Measurements from ENCODE around the gene LDLRAD4.

LDLRAD4 gene

GRCh38 chr18:13480571-13481255 is 262.2 kb downstream of the LDLRAD4 start:
- H3K4me2 ChIP-seq (ENCODE audit: low read depth, low read length, poor library complexity, severe bottlenecking), result no peak overlapping the region
- no peak overlapping the region for H3K27ac ChIP-seq (ENCODE audit: low read depth, low read length)
- H3K9me2 ChIP-seq (replicated peaks; ENCODE audit: insufficient read depth, low read length), result no peaks in the 10 kb centered on the region
- no peaks in the 10 kb centered on the region for H3K9me3 ChIP-seq (ENCODE audit: insufficient read depth, low read length)
- no peak overlapping the region for H2AFZ ChIP-seq (ENCODE audit: low read depth, low read length, severe bottlenecking)
- no peaks in the 10 kb centered on the region for H3K36me3 ChIP-seq (ENCODE audit: low read length)
- H3K9ac ChIP-seq (ENCODE audit: low read length), result no peak overlapping the region
- no peaks in the 10 kb centered on the region for H4K20me1 ChIP-seq (ENCODE audit: low read depth, low read length)
- H3K79me2 ChIP-seq (ENCODE audit: insufficient read depth, low read length), result no peaks in the 10 kb centered on the region
- TF ChIP-seq EZH2phosphoT487 (conservative IDR thresholded peaks at IDR 0.05; ENCODE audit: low read length), result no peak
- TF ChIP-seq CTCF (IDR thresholded peaks at IDR 0.05; ENCODE audit: insufficient read depth, low read length, poor library complexity, severe bottlenecking), result no peak
- H3K27me3 ChIP-seq (ENCODE audit: low read length), result no peaks in the 10 kb centered on the region
- no peak overlapping the region for H3K4me3 ChIP-seq (ENCODE audit: insufficient read depth, low read length, poor library complexity, severe bottlenecking)
- no peaks in the 10 kb centered on the region for H3F3A ChIP-seq (ENCODE audit: insufficient read depth)

GRCh38 chr18:13481331-13481730 is 262.8 kb downstream of the LDLRAD4 start:
- Histone ChIP-seq H3K4me3 (ENCODE audit: insufficient read depth, low read length, poor library complexity, severe bottlenecking) (no peak overlapping the region), H3K27ac (ENCODE audit: low read depth, low read length) (no peak overlapping the region), H3K36me3 (ENCODE audit: low read length) (no peaks in the 10 kb centered on the region), H3K4me2 (ENCODE audit: low read depth, low read length, poor library complexity, severe bottlenecking) (no peak overlapping the region), H4K20me1 (ENCODE audit: low read depth, low read length) (no peaks in the 10 kb centered on the region), H3K9me2 (replicated peaks; ENCODE audit: insufficient read depth, low read length) (no peaks in the 10 kb centered on the region), H3K9me3 (ENCODE audit: insufficient read depth, low read length) (no peaks in the 10 kb centered on the region), H3F3A (ENCODE audit: insufficient read depth) (no peaks in the 10 kb centered on the region), H3K27me3 (ENCODE audit: low read length) (no peaks in the 10 kb centered on the region), H2AFZ (ENCODE audit: low read depth, low read length, severe bottlenecking) (no peak overlapping the region), H3K9ac (ENCODE audit: low read length) (no peak overlapping the region), H3K79me2 (ENCODE audit: insufficient read depth, low read length) (no peaks in the 10 kb centered on the region)
- no peak for TF ChIP-seq CTCF (IDR thresholded peaks at IDR 0.05; ENCODE audit: insufficient read depth, low read length, poor library complexity, severe bottlenecking)
- no peak for TF ChIP-seq EZH2phosphoT487 (conservative IDR thresholded peaks at IDR 0.05; ENCODE audit: low read length)

DNA sequence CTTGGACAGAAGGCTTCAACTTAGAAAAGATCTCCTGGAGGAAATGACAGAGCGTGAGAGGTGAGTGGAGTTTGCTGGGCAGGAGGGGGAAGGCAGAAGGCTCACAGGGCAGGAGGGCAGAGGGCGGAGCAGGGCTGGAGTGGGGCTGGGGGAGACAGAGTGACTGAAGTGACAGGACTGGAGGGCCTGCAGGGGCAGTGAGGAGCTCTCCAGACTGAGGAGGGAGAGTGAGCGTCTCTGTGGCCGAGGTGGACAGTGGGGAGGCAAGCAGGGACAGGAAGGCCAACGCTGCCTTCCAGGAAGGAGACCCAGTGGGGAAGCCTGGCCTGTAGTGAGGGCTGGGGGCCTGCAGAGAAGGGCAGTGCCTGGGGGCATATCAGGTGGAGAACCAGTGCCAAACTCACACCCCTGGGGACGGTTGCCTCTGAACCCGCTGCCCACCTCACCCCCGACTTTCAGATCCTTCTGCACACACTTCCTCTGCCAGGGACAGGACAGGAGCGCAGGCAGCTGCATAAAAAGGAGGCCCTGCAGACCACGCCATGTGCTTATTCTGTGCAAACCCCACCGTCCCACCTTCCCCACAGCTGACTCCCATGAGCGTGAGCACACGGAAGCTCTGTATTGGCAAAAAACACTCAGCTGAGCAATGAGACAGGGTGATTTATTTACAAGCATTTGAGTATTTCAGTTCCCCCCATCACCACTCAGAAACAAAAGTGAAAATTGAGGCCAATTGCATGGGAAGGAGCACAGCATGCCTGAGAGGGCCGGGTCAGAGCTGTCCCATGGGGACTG is 263.5 kb downstream of the LDLRAD4 start:
- Histone ChIP-seq H2AFZ (ENCODE audit: low read depth, low read length, severe bottlenecking) (no peak overlapping the region), H4K20me1 (ENCODE audit: low read depth, low read length) (no peaks in the 10 kb centered on the region), H3F3A (ENCODE audit: insufficient read depth) (no peaks in the 10 kb centered on the region), H3K9ac (ENCODE audit: low read length) (no peak overlapping the region), H3K27ac (ENCODE audit: low read depth, low read length) (no peak overlapping the region), H3K4me3 (ENCODE audit: insufficient read depth, low read length, poor library complexity, severe bottlenecking) (no peak overlapping the region), H3K36me3 (ENCODE audit: low read length) (no peaks in the 10 kb centered on the region), H3K9me3 (ENCODE audit: insufficient read depth, low read length) (no peaks in the 10 kb centered on the region), H3K79me2 (ENCODE audit: insufficient read depth, low read length) (no peaks in the 10 kb centered on the region), H3K9me2 (replicated peaks; ENCODE audit: insufficient read depth, low read length) (no peaks in the 10 kb centered on the region), H3K4me2 (ENCODE audit: low read depth, low read length, poor library complexity, severe bottlenecking) (no peak overlapping the region), H3K27me3 (ENCODE audit: low read length) (no peaks in the 10 kb centered on the region)
- TF ChIP-seq EZH2phosphoT487 (conservative IDR thresholded peaks at IDR 0.05; ENCODE audit: low read length) (no peak), CTCF (IDR thresholded peaks at IDR 0.05; ENCODE audit: insufficient read depth, low read length, poor library complexity, severe bottlenecking) (no peak)

All from SU-DHL-6 (cell line).